Adipocyte (in vitro differentiated cells): Measurements from ENCODE around the gene DECR2.

Experiments used
- DNase-seq: peaks from one replicate; pipeline ENCODE4 v3.0.0-alpha.2; 2015; ENCODE audit warnings: low read depth
- H3K27me3 ChIP-seq: replicated peaks from 2 replicates; pipeline ENCODE4 v1.7.0; 2013; ENCODE audit warnings: mild to moderate bottlenecking, low read length, moderate library complexity; ENCODE audit not compliant: control insufficient read depth, insufficient read depth
- H3K36me3 ChIP-seq: 2 replicates; pipeline ENCODE4 v1.7.0; 2013; ENCODE audit warnings: low read length, mild to moderate bottlenecking, moderate library complexity; ENCODE audit not compliant: control insufficient read depth, insufficient read depth, severe bottlenecking
- H3K4me1 ChIP-seq: 2 replicates; pipeline ENCODE4 v1.7.0; 2013; ENCODE audit warnings: mild to moderate bottlenecking, low read length, moderate library complexity; ENCODE audit not compliant: control insufficient read depth, insufficient read depth
- H3K4me3 ChIP-seq: 2 replicates; pipeline ENCODE4 v1.7.0; 2013; ENCODE audit warnings: mild to moderate bottlenecking, low read length, moderate library complexity
- H3K9ac ChIP-seq: 2 replicates; pipeline ENCODE4 v1.7.0; 2013; ENCODE audit warnings: mild to moderate bottlenecking, low read length, moderate library complexity
- H3K9me3 ChIP-seq: 2 replicates; pipeline ENCODE4 v1.7.0; 2013; ENCODE audit warnings: mild to moderate bottlenecking, low read length, moderate library complexity; ENCODE audit not compliant: control insufficient read depth

The DECR2 gene

GRCh38 chr16:460787-461186 is 59.1 kb downstream of the DECR2 start:
- H3K9ac ChIP-seq, result no peak overlapping the region
- peaks cover 6% of the 10 kb centered on the region for H3K36me3 ChIP-seq
- H3K4me1 ChIP-seq, result peaks cover 16% of the 10 kb centered on the region
- H3K4me3 ChIP-seq, result no peak overlapping the region
- no peaks in the 10 kb centered on the region for H3K9me3 ChIP-seq
- DNase-seq, result no peak
- no peaks in the 10 kb centered on the region for H3K27me3 ChIP-seq
